ENCODE results near the gene TMPRSS12.
"Not testable (repeated sequence)": the region's sequence is repeated elsewhere in the genome, so short reads cannot be mapped to it uniquely, and the experiment has no call there.

The TMPRSS12 gene

GRCh38 chr12:50908479-50908878 is 65.8 kb downstream of the TMPRSS12 start:
- H3K9me3 Mint-ChIP-seq: peaks cover 11% of the 10 kb centered on the region
- DNase-seq (ENCODE audit: low spot score in 2 of 2); H3K4me1 Mint-ChIP-seq; H3K27ac Mint-ChIP-seq; H3K4me3 Mint-ChIP-seq; H3K36me3 Mint-ChIP-seq; ATAC-seq: not testable (repeated sequence)

GRCh38 chr12:50912361-50912760 is 69.6 kb downstream of the TMPRSS12 start:
- DNase-seq (ENCODE audit: low spot score in 2 of 2); H3K36me3 Mint-ChIP-seq; H3K27ac Mint-ChIP-seq; H3K4me1 Mint-ChIP-seq; ATAC-seq; H3K4me3 Mint-ChIP-seq: not testable (repeated sequence)
- peaks cover 29% of the 10 kb centered on the region for H3K9me3 Mint-ChIP-seq

- ATAC-seq (no peak), DNase-seq (ENCODE audit: low spot score in 2 of 2) (no peak)
- no peak overlapping the region for H3K4me3 Mint-ChIP-seq
- H3K9me3 Mint-ChIP-seq: peaks cover 36% of the 10 kb centered on the region
- H3K27ac Mint-ChIP-seq: no peak overlapping the region
- H3K36me3 Mint-ChIP-seq: no peaks in the 10 kb centered on the region
- H3K4me1 Mint-ChIP-seq: no peaks in the 10 kb centered on the region
Measured at GRCh38 chr12:50913224-50913623, 70.5 kb downstream of the TMPRSS12 start.

GRCh38 chr12:50914872-50915484 is 72.3 kb downstream of the TMPRSS12 start:
- H3K4me1 Mint-ChIP-seq: no peaks in the 10 kb centered on the region
- H3K27ac Mint-ChIP-seq: no peak overlapping the region
- H3K9me3 Mint-ChIP-seq: peaks cover 38% of the 10 kb centered on the region
- DNase-seq (ENCODE audit: low spot score in 2 of 2) (no peak), ATAC-seq (no peak)
- no peak overlapping the region for H3K4me3 Mint-ChIP-seq
- H3K36me3 Mint-ChIP-seq: no peaks in the 10 kb centered on the region

- H3K4me1 Mint-ChIP-seq: no peaks in the 10 kb centered on the region
- H3K36me3 Mint-ChIP-seq: no peaks in the 10 kb centered on the region
- DNase-seq (ENCODE audit: low spot score in 2 of 2) (peak in 1 of 2 donors; percentile 10), ATAC-seq (no peak)
- H3K27ac Mint-ChIP-seq: no peak overlapping the region
- no peak overlapping the region for H3K4me3 Mint-ChIP-seq
- peaks cover 35% of the 10 kb centered on the region for H3K9me3 Mint-ChIP-seq
Measured at GRCh38 chr12:50916292-50916691, 73.6 kb downstream of the TMPRSS12 start.

- ATAC-seq (no peak), DNase-seq (ENCODE audit: low spot score in 2 of 2) (peak in 1 of 2 donors; percentile 35)
- peaks cover 8% of the 10 kb centered on the region for H3K4me1 Mint-ChIP-seq
- peaks cover 24% of the 10 kb centered on the region for H3K9me3 Mint-ChIP-seq
- H3K4me3 Mint-ChIP-seq: no peak overlapping the region
- no peak overlapping the region for H3K27ac Mint-ChIP-seq
- no peaks in the 10 kb centered on the region for H3K36me3 Mint-ChIP-seq
Measured at GRCh38 chr12:50918584-50919316, 76.0 kb downstream of the TMPRSS12 start.

- Mint-ChIP-seq H3K36me3 (no peaks in the 10 kb centered on the region), H3K4me3 (peak overlapping the region; percentile 75), H3K4me1 (peaks cover 28% of the 10 kb centered on the region), H3K9me3 (peaks cover 4% of the 10 kb centered on the region), H3K27ac (peak overlapping the region; percentile 94)
- DNase-seq (ENCODE audit: low spot score in 2 of 2) (no peak), ATAC-seq (no peak)
Measured at GRCh38 chr12:50922820-50923219, 80.1 kb downstream of the TMPRSS12 start.

- DNase-seq (ENCODE audit: low spot score in 2 of 2): no peak
- Mint-ChIP-seq H3K4me1 (peaks cover 28% of the 10 kb centered on the region), H3K27ac (peak overlapping the region; percentile 94), H3K36me3 (no peaks in the 10 kb centered on the region), H3K9me3 (no peaks in the 10 kb centered on the region), H3K4me3 (peak overlapping the region; percentile 75)
- ATAC-seq: no peak
Measured at GRCh38 chr12:50923361-50924130, 80.8 kb downstream of the TMPRSS12 start.

- DNase-seq (ENCODE audit: low spot score in 2 of 2) (peak in 1 of 2 donors; percentile 58), ATAC-seq (peak; percentile 4)
- H3K4me1 Mint-ChIP-seq: peaks cover 28% of the 10 kb centered on the region
- H3K27ac Mint-ChIP-seq: peak overlapping the region; percentile 94
- H3K4me3 Mint-ChIP-seq: peak overlapping the region; percentile 75
- H3K36me3 Mint-ChIP-seq: no peaks in the 10 kb centered on the region
- H3K9me3 Mint-ChIP-seq: no peaks in the 10 kb centered on the region
Measured at GRCh38 chr12:50924131-50924438, 81.4 kb downstream of the TMPRSS12 start.

- peak; percentile 89 for ATAC-seq
- H3K27ac Mint-ChIP-seq: peak overlapping the region; percentile 94
Measured at GRCh38 chr12:50924439-50925341, 82.0 kb downstream of the TMPRSS12 start.

GRCh38 chr12:50925342-50925651 is 82.6 kb downstream of the TMPRSS12 start:
- Mint-ChIP-seq H3K36me3 (no peaks in the 10 kb centered on the region), H3K27ac (peak overlapping the region; percentile 94), H3K9me3 (no peaks in the 10 kb centered on the region), H3K4me1 (peaks cover 28% of the 10 kb centered on the region), H3K4me3 (peak overlapping the region; percentile 75)
- DNase-seq (ENCODE audit: low spot score in 2 of 2) (no peak), ATAC-seq (peak; percentile 25)

More at GRCh38 chr12:50924439-50925341, 82.0 kb downstream of the TMPRSS12 start:
- Mint-ChIP-seq H3K4me1 (peaks cover 28% of the 10 kb centered on the region), H3K9me3 (no peaks in the 10 kb centered on the region), H3K4me3 (peak overlapping the region; percentile 75), H3K36me3 (no peaks in the 10 kb centered on the region)
- peak in 1 of 2 donors; percentile 60 for DNase-seq (ENCODE audit: low spot score in 2 of 2)

- DNase-seq (ENCODE audit: low spot score in 2 of 2) (no peak), ATAC-seq (no peak)
- no peak overlapping the region for H3K27ac Mint-ChIP-seq
- no peaks in the 10 kb centered on the region for H3K36me3 Mint-ChIP-seq
- no peaks in the 10 kb centered on the region for H3K9me3 Mint-ChIP-seq
- H3K4me3 Mint-ChIP-seq: peak overlapping the region; percentile 75
- H3K4me1 Mint-ChIP-seq: peaks cover 28% of the 10 kb centered on the region
Measured at GRCh38 chr12:50925920-50926319, 83.2 kb downstream of the TMPRSS12 start.

GRCh38 chr12:50926415-50926814 is 83.7 kb downstream of the TMPRSS12 start:
- Mint-ChIP-seq H3K4me1 (peaks cover 28% of the 10 kb centered on the region), H3K9me3 (no peaks in the 10 kb centered on the region), H3K27ac (no peak overlapping the region), H3K4me3 (peak overlapping the region; percentile 75), H3K36me3 (no peaks in the 10 kb centered on the region)
- no peak for DNase-seq (ENCODE audit: low spot score in 2 of 2)
- no peak for ATAC-seq

GRCh38 chr12:50926932-50927331 is 84.2 kb downstream of the TMPRSS12 start:
- not testable (repeated sequence) for H3K36me3 Mint-ChIP-seq; H3K27ac Mint-ChIP-seq; ATAC-seq; DNase-seq (ENCODE audit: low spot score in 2 of 2); H3K9me3 Mint-ChIP-seq
- Mint-ChIP-seq H3K4me3 (peak overlapping the region; percentile 75), H3K4me1 (peaks cover 28% of the 10 kb centered on the region)

GRCh38 chr12:50927356-50927755 is 84.6 kb downstream of the TMPRSS12 start:
- Mint-ChIP-seq H3K9me3 (no peaks in the 10 kb centered on the region), H3K36me3 (no peaks in the 10 kb centered on the region), H3K27ac (peak overlapping the region; percentile 11), H3K4me3 (peak overlapping the region; percentile 75), H3K4me1 (peaks cover 28% of the 10 kb centered on the region)
- ATAC-seq (no peak), DNase-seq (ENCODE audit: low spot score in 2 of 2) (no peak)
